ENCODE data around the gene MAGI2. TPM values are rescaled to one million over a fixed set of nuclear protein-coding genes. Genes with fewer than 3 reads are reported as not detected.

The MAGI2 gene
- total and polyA plus RNA-seq, 9 donors = 7.1 to 20.4 (median 18.7) TPM

DNA sequence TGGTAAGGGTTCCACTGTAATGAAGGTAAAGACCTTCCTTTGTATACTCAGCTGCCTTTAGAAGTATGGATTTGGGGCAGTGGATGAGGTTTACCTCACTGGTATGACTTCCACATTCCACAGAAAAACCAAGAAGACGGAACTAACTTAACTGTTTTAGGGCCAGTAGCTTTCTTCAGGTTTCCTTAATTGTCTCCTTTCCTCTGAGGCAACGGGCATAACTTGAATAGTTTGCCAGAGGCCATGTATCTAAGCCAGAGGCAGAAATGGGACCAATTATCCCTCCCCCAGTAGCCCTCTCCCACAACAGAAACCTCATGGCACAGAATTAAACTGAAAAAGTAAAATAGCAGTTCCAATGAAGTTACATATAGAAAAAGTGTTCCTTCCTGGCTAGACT, 1373.2 kb downstream of the MAGI2 start:
- DNase-seq = no peak
- Histone ChIP-seq H3K4me3 (no peak overlapping the region), H3K27ac (no peak overlapping the region), H3K36me3 (no peaks in the 10 kb centered on the region), H3K9me3 (no peaks in the 10 kb centered on the region), H3K27me3 (no peaks in the 10 kb centered on the region), H3K4me1 (ENCODE audit: insufficient read depth) (no peaks in the 10 kb centered on the region)
- TF ChIP-seq POLR2A (IDR thresholded peaks at IDR 0.05) = no peak
- TF ChIP-seq EP300 (IDR thresholded peaks at IDR 0.05) = no peak
- TF ChIP-seq, protein P1, sequence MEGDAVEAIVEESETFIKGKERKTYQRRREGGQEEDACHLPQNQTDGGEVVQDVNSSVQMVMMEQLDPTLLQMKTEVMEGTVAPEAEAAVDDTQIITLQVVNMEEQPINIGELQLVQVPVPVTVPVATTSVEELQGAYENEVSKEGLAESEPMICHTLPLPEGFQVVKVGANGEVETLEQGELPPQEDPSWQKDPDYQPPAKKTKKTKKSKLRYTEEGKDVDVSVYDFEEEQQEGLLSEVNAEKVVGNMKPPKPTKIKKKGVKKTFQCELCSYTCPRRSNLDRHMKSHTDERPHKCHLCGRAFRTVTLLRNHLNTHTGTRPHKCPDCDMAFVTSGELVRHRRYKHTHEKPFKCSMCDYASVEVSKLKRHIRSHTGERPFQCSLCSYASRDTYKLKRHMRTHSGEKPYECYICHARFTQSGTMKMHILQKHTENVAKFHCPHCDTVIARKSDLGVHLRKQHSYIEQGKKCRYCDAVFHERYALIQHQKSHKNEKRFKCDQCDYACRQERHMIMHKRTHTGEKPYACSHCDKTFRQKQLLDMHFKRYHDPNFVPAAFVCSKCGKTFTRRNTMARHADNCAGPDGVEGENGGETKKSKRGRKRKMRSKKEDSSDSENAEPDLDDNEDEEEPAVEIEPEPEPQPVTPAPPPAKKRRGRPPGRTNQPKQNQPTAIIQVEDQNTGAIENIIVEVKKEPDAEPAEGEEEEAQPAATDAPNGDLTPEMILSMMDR (IDR thresholded peaks at IDR 0.05) = no peak
- intact Hi-C loops (cut with DNase I) = no loop called here
- WGBS, 3 donors = 40 to 82% (median 80%) methylated on average over 2 of the region's 2 CpGs

DNA sequence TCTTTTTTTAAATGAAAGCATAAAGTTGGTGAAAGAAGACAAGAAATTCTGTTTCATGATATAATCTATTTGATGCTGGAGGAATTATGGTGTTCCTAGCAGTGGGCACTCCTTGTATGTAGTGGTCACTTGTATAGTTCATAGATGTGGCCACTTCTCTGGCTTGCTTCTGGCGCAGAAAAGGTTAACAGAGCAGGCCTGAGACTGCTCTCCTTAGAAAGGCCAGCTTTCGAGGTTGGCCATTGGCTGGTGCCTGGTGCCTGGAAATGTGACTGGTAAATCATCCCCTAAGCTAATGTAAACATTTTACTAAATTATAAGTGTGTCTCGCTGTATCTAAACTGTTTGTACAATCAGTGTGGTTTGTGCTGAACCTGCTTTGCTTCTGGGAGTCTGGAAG, 1378.8 kb downstream of the MAGI2 start:
- H3K36me3 ChIP-seq = no peaks in the 10 kb centered on the region
- H3K4me1 ChIP-seq (ENCODE audit: insufficient read depth) = no peaks in the 10 kb centered on the region
- no peak for DNase-seq
- 84 to 89% (median 85%) methylated on average over 3 of the region's 3 CpGs for WGBS, 3 donors
- intact Hi-C loops (cut with DNase I) = no loop called here
- H3K27me3 ChIP-seq = no peaks in the 10 kb centered on the region
- H3K4me3 ChIP-seq = no peak overlapping the region
- H3K9me3 ChIP-seq = no peaks in the 10 kb centered on the region
- TF ChIP-seq, protein P1 (IDR thresholded peaks at IDR 0.05) = no peak
- TF ChIP-seq EP300 (IDR thresholded peaks at IDR 0.05) = no peak
- H3K27ac ChIP-seq = no peak overlapping the region

DNA sequence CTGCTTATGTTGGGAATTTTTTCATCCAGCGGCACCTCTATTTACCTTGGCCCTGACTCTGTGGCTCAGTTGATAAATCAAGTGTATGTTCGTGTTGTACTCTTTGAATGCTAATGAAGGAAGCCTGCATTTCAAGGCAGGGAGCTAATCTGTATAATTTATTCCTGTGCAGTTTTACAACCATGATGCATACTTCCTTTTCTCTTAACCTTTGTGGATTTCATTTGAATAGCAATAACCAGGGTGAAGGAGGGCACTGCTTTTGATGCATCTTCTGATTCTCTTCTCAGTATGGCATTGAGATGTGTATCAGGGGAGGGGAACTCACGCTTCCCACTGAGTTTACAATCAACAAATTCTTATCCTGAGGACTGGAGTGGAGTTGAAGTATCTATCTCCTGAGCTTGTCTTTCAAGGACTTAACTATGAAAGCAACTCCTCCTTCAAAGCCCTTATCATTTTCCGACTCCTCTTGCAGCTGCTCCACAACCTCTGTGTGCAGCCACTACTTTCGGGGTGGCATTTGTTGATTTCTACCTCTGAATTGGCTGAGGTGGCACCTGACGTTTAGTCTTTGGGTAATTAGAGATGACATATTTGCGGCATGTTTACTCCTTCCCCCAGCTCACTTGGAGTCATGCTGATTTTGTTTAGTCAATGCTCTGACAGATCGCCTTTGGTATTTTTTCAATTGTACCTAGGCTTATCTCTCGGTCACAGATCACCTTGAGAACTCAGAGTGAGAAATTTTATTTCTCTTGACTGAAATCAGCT, 1379.7 kb downstream of the MAGI2 start:
- intact Hi-C loops (cut with DNase I) = no loop called here
- 59 to 72% (median 72%) methylated on average over 9 of the region's 9 CpGs for WGBS, 3 donors

DNA sequence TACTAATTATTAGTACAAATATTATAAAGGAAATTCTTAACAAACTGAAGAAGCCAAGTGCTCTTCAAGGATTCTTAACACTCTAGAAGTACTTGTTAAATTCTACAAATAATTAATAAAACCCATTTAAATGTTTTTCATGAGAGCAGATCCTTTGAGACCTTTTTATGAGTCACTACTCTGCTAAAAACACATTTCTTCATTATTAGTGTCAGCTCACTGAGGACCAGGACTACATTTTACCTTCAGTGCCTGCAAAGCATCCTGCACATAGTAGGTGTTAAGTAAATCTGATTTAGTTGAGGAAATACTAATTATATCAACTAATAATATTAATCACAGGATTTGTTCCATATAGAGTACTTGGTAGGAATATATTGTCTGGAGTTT, 1381.3 kb downstream of the MAGI2 start:
- H3K4me1 ChIP-seq (ENCODE audit: insufficient read depth) = no peaks in the 10 kb centered on the region
- H3K9me3 ChIP-seq = no peaks in the 10 kb centered on the region
- TF ChIP-seq POLR2A (IDR thresholded peaks at IDR 0.05) (no peak), EP300 (IDR thresholded peaks at IDR 0.05) (no peak)
- TF ChIP-seq, protein P1 (IDR thresholded peaks at IDR 0.05) = no peak
- H3K4me3 ChIP-seq = no peak overlapping the region
- no peak for DNase-seq
- no peak overlapping the region for H3K27ac ChIP-seq
- H3K27me3 ChIP-seq = no peaks in the 10 kb centered on the region
- intact Hi-C loops (cut with DNase I) = no loop called here
- no peaks in the 10 kb centered on the region for H3K36me3 ChIP-seq

More for the DNA sequence above, 1379.7 kb downstream of the MAGI2 start:
- H3K4me3 ChIP-seq = no peak overlapping the region
- H3K9me3 ChIP-seq = no peaks in the 10 kb centered on the region
- no peaks in the 10 kb centered on the region for H3K27me3 ChIP-seq
- no peak for DNase-seq
- H3K27ac ChIP-seq = no peak overlapping the region
- TF ChIP-seq, protein P1 (IDR thresholded peaks at IDR 0.05) = no peak
- TF ChIP-seq EP300 (IDR thresholded peaks at IDR 0.05) = no peak
- no peak for TF ChIP-seq POLR2A (IDR thresholded peaks at IDR 0.05)
- H3K36me3 ChIP-seq = no peaks in the 10 kb centered on the region
- H3K4me1 ChIP-seq (ENCODE audit: insufficient read depth) = no peaks in the 10 kb centered on the region

Data from ovary (tissue), 9 donors.